ENCODE results near the gene CNPY4.

DNA sequence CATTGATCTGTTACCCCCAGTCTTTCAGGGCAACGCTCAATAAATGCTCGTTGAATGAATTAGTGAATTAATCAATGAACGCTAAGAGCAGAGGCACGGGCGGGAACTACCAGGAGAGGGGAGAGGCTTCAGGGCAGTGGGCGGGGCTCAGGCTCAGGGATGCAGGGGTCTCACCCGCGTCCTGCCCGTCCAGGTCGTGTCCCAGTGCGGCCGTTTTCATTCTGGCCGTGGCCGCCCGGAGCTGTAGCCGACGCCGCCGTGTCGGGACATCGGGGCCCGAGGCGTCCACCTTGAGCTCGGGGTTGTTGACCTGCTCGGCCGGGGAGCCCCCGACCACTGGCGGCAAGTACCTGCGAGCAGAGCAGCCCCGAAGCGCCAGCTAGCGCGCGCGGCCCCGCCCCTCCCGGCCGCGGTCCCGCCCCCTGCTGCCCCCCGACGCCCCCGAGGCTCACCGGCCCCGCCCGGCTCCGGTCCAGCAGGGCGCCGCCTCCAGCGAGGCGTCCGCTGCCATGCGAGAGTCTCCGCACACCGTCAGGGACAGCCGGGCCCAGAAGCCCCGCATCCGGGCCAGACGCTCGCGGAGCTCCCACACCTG lies 51.8 kb downstream of the CNPY4 start:
- TF ChIP-seq, protein P1, sequence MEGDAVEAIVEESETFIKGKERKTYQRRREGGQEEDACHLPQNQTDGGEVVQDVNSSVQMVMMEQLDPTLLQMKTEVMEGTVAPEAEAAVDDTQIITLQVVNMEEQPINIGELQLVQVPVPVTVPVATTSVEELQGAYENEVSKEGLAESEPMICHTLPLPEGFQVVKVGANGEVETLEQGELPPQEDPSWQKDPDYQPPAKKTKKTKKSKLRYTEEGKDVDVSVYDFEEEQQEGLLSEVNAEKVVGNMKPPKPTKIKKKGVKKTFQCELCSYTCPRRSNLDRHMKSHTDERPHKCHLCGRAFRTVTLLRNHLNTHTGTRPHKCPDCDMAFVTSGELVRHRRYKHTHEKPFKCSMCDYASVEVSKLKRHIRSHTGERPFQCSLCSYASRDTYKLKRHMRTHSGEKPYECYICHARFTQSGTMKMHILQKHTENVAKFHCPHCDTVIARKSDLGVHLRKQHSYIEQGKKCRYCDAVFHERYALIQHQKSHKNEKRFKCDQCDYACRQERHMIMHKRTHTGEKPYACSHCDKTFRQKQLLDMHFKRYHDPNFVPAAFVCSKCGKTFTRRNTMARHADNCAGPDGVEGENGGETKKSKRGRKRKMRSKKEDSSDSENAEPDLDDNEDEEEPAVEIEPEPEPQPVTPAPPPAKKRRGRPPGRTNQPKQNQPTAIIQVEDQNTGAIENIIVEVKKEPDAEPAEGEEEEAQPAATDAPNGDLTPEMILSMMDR (IDR thresholded peaks at IDR 0.05), result no peak
- no peak for TF ChIP-seq POLR2A (IDR thresholded peaks at IDR 0.05)
- TF ChIP-seq EP300 (IDR thresholded peaks at IDR 0.05), result no peak
